ENCODE results near the gene PGF. TPM values are rescaled to one million over a fixed set of nuclear protein-coding genes. Genes with fewer than 3 reads are reported as not detected.

The PGF gene
- total RNA-seq, 2 experiments from 2014 or later, result 0.23 to 0.38 TPM

DNA sequence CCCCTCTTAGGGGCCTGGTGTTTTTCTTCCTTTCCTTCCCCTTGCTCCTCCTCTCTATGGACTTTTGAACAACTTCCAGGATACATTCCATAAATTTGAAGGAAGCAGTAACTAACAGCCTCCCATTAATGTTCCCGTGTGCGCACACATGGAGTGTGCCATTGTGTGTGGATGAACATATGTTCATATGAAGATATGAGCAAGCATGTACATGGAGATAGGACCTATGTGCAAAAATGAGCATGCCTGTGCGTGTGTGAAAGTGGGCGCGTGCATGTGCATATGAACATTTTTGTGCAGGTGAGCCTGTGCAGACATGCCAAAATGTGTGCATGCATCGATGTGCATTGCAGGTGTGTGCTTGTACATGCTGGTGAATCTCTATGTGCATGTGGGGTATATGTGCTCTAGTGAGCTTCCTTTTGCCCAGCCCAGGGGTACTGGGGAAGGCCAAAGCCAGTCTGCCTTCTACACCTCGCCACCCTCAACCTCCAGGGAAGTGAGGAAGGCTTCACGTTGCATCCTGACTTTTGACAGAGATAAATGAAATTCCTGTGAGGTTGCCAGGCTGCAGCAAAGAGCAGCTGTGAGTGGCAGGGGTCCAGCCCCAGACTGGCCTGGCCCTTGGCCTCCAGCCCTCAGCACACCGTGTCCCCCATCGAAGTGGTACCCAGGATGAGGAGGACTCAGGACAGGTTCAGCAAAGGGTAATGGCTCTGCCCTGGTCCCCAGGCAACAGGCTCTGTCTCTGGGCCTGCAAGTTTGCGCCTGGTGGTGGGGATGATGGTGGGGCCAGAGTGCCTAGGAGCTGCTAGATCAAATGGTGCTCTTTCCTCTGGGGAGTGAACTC is 21.1 kb upstream of the PGF start:
- Mint-ChIP-seq H3K4me3 (no peak overlapping the region), H3K4me1 (peaks cover 7% of the 10 kb centered on the region), H3K27ac (no peak overlapping the region), H3K36me3 (ENCODE audit: low read depth) (no peaks in the 10 kb centered on the region), H3K27me3 (no peaks in the 10 kb centered on the region), H3K9me3 (no peaks in the 10 kb centered on the region)
- ChIA-PET POLR2A (no interaction called here), CTCF (interaction anchor here (0.9 kb wide), 1 partner anchor 31 kb away, joined by 3 read pairs; no protein-coding TSS in a partner anchor)
- no peak for DNase-seq

GRCh38 chr14:74975059-74975810 is 19.8 kb upstream of the PGF start:
- no peaks in the 10 kb centered on the region for H3K36me3 Mint-ChIP-seq (ENCODE audit: low read depth)
- H3K27me3 Mint-ChIP-seq, result no peaks in the 10 kb centered on the region
- H3K27ac Mint-ChIP-seq, result no peak overlapping the region
- CTCF ChIA-PET, result interaction anchor here (0.9 kb wide), 1 partner anchor 30 kb away, joined by 3 read pairs; no protein-coding TSS in a partner anchor
- no peaks in the 10 kb centered on the region for H3K9me3 Mint-ChIP-seq
- POLR2A ChIA-PET, result interaction anchor here (1.3 kb wide), 1 partner anchor 28 kb away, joined by 4 read pairs; the partner anchor contains the start of gene EIF2B2
- DNase-seq, result no peak
- H3K4me1 Mint-ChIP-seq, result peaks cover 7% of the 10 kb centered on the region
- no peak overlapping the region for H3K4me3 Mint-ChIP-seq

DNA sequence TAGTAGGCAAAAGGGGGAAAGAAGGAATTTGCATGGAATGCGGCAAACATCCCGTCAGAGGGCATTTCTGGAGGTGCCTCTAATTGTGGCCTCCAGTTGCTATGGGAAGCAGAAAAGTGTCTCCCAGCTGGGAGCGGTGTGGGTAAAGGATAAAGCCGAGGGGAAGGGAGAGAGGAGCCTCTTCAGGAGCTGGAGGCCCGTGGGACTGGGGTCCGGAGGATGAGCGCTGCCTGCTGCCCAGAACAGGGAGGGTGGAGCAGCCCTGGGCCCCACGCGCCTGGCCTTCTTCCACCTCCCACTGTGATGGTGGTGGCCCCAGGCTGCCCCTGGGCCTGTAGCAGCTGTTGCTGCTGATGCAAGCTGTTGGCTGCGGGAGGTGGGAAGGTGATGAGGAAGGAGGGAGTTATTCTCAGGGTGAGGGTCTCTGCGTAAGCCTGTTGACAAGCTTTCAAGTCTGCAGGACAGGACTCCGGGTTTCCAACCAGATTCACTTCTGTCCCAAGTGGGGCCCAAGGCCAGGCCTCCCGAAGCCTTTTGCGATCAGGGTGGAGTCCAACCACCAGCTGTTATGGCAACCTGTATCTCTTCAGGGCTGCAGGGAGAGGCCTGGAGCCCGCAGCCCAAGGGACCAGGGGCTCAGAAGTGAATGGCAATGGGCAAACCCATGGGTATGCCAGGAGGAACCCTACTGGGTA is 19.1 kb upstream of the PGF start:
- ChIA-PET CTCF (interaction anchor here (1.0 kb wide), 1 partner anchor 12 kb away, joined by 3 read pairs; no protein-coding TSS in a partner anchor), POLR2A (interaction anchor here (1.3 kb wide), 1 partner anchor 29 kb away, joined by 4 read pairs; the partner anchor contains the start of gene EIF2B2)
- no peaks in the 10 kb centered on the region for H3K9me3 Mint-ChIP-seq
- no peak for DNase-seq
- peaks cover 7% of the 10 kb centered on the region for H3K4me1 Mint-ChIP-seq
- H3K4me3 Mint-ChIP-seq, result no peak overlapping the region
- H3K27ac Mint-ChIP-seq, result no peak overlapping the region
- no peaks in the 10 kb centered on the region for H3K36me3 Mint-ChIP-seq (ENCODE audit: low read depth)
- H3K27me3 Mint-ChIP-seq, result no peaks in the 10 kb centered on the region

GRCh38 chr14:74973905-74974363 is 18.5 kb upstream of the PGF start:
- CTCF ChIA-PET, result interaction anchor here (0.6 to 1.1 kb wide), 4 partner anchors 12 to 401 kb away, joined by 3 to 6 read pairs (median 3); no protein-coding TSS in a partner anchor
- H3K4me1 Mint-ChIP-seq, result peaks cover 7% of the 10 kb centered on the region
- H3K4me3 Mint-ChIP-seq, result no peak overlapping the region
- DNase-seq, result no peak
- no peaks in the 10 kb centered on the region for H3K9me3 Mint-ChIP-seq
- H3K27ac Mint-ChIP-seq, result no peak overlapping the region
- peaks cover 2% of the 10 kb centered on the region for H3K27me3 Mint-ChIP-seq
- no peaks in the 10 kb centered on the region for H3K36me3 Mint-ChIP-seq (ENCODE audit: low read depth)
- POLR2A ChIA-PET, result no interaction called here

- CTCF ChIA-PET, result interaction anchor here (0.7 to 1.1 kb wide), 4 partner anchors 11 to 401 kb away, joined by 3 to 6 read pairs (median 3); no protein-coding TSS in a partner anchor
- Mint-ChIP-seq H3K27ac (no peak overlapping the region), H3K36me3 (ENCODE audit: low read depth) (no peaks in the 10 kb centered on the region), H3K4me1 (peaks cover 7% of the 10 kb centered on the region), H3K27me3 (peaks cover 4% of the 10 kb centered on the region), H3K9me3 (no peaks in the 10 kb centered on the region), H3K4me3 (no peak overlapping the region)
- POLR2A ChIA-PET, result no interaction called here
- peak; percentile 57 for DNase-seq
These were observed 17.7 kb upstream of the PGF start for GRCh38 chr14:74973003-74973653.

DNA sequence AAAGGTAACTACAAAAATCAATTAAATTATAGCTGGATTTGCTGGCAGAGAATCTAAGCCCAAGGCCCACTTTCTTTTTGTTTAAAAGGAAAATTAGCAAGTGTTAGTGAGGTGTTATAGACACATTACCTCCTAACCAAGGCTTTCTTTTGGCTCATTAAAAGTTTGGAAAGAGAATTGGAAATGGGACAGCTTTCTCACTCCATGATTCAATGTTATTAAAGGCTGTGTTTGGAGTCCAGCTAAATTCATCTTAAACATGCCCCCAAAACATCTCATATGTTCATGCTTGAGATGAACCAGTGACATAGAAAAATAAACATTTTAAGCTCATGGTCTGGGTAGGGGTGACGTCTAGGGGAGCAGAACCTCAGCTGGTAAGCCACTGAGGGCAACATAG is 13.4 kb upstream of the PGF start:
- no peaks in the 10 kb centered on the region for H3K9me3 Mint-ChIP-seq
- DNase-seq, result no peak
- H3K36me3 Mint-ChIP-seq (ENCODE audit: low read depth), result no peaks in the 10 kb centered on the region
- H3K27ac Mint-ChIP-seq, result no peak overlapping the region
- peaks cover 17% of the 10 kb centered on the region for H3K27me3 Mint-ChIP-seq
- ChIA-PET CTCF (interaction anchor here (0.7 to 2.1 kb wide), 3 partner anchors 23 to 108 kb away, joined by 3 to 10 read pairs (median 3); no protein-coding TSS in a partner anchor), POLR2A (interaction anchor here (1.1 kb wide), 1 partner anchor 35 kb away, joined by 4 read pairs; no protein-coding TSS in a partner anchor)
- peaks cover 4% of the 10 kb centered on the region for H3K4me1 Mint-ChIP-seq
- no peak overlapping the region for H3K4me3 Mint-ChIP-seq

DNA sequence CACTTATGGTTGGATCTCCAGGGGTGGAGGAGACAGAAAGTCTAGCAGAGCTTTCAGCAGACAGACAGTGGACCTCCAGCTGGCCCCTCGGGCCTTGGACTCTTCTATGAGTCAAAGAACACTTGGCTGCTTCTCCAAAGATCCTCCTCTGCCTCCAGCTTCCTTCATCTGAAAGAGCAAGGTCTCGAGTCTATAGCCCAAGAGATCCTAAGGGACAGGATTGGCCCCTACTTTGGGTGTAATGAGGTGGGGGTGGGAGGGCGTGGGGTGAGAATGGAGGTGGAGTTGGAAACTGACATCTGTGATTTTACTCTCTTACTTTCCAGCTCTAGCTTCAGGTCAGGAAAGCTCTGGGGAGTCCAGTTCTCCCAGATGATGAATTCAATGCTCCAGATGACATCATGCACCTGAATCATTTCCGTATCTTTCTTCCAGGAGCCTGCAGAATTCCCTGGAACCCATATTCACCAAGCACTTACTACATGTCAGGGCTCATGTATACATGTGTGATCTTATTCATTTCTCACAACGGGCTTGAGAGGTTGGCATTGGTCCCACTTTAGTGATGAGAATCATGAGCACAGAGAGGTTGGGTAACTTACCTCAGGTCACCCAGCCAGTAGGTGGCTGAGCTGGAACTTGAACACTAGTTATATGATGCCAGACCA is 10.2 kb upstream of the PGF start:
- DNase-seq, result no peak
- H3K36me3 Mint-ChIP-seq (ENCODE audit: low read depth), result no peaks in the 10 kb centered on the region
- H3K4me1 Mint-ChIP-seq, result no peaks in the 10 kb centered on the region
- peaks cover 32% of the 10 kb centered on the region for H3K27me3 Mint-ChIP-seq
- no peak overlapping the region for H3K4me3 Mint-ChIP-seq
- no peak overlapping the region for H3K27ac Mint-ChIP-seq
- CTCF ChIA-PET, result interaction anchor here (0.6 kb wide), 1 partner anchor 18 kb away, joined by 3 read pairs; no protein-coding TSS in a partner anchor
- H3K9me3 Mint-ChIP-seq, result no peaks in the 10 kb centered on the region
- POLR2A ChIA-PET, result interaction anchor here (1.1 to 1.9 kb wide), 2 partner anchors 10 to 42 kb away, joined by 3 to 6 read pairs; partner anchors contain the start of genes PGF and RPS6KL1

- POLR2A ChIA-PET, result interaction anchor here (1.1 to 1.9 kb wide), 3 partner anchors 10 to 42 kb away, joined by 3 to 6 read pairs (median 3); partner anchors contain the start of genes PGF and RPS6KL1
- no peak for DNase-seq
- Mint-ChIP-seq H3K4me1 (no peaks in the 10 kb centered on the region), H3K27ac (no peak overlapping the region), H3K36me3 (ENCODE audit: low read depth) (no peaks in the 10 kb centered on the region), H3K4me3 (no peak overlapping the region), H3K27me3 (peaks cover 32% of the 10 kb centered on the region), H3K9me3 (no peaks in the 10 kb centered on the region)
- CTCF ChIA-PET, result interaction anchor here (0.6 kb wide), 1 partner anchor 18 kb away, joined by 3 read pairs; no protein-coding TSS in a partner anchor
These were observed 9.5 kb upstream of the PGF start for GRCh38 chr14:74964787-74965485.

DNA sequence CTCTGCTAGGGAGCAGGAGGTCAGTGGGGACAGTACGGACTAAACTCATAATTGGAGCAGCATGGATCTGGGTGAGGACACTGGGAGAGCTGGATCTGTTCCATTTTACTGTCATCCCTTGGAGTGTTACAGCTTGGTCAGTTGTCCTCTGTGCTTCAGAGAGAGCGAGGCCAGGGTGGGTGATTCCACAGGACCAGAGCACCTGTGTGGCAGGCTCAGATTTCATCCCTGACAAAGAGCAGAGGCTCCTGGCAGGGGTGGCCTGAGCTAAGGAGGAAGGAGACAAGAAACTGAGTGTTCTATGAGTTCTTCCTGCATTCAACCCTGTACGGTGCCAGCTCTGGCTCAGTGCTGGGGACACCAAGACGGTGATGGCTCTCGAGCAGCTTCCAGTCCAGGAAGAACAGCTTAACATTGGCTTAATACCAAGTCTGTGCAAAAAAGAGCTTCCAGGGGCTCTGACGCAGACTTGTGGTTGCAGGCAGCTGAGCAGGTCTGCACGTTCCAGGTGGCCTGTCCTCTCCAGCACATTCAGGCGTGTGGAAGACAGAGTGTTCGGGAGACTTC is 8.4 kb upstream of the PGF start:
- no peaks in the 10 kb centered on the region for H3K4me1 Mint-ChIP-seq
- H3K27me3 Mint-ChIP-seq, result peaks cover 29% of the 10 kb centered on the region
- no peaks in the 10 kb centered on the region for H3K36me3 Mint-ChIP-seq (ENCODE audit: low read depth)
- ChIA-PET POLR2A (interaction anchor here (0.7 to 1.9 kb wide), 3 partner anchors 9 to 15 kb away, joined by 3 to 6 read pairs (median 3); partner anchors contain the start of gene PGF), CTCF (interaction anchor here (1.4 kb wide), 1 partner anchor 17 kb away, joined by 5 read pairs; no protein-coding TSS in a partner anchor)
- DNase-seq, result no peak
- H3K27ac Mint-ChIP-seq, result no peak overlapping the region
- H3K4me3 Mint-ChIP-seq, result no peak overlapping the region
- H3K9me3 Mint-ChIP-seq, result no peaks in the 10 kb centered on the region

DNA sequence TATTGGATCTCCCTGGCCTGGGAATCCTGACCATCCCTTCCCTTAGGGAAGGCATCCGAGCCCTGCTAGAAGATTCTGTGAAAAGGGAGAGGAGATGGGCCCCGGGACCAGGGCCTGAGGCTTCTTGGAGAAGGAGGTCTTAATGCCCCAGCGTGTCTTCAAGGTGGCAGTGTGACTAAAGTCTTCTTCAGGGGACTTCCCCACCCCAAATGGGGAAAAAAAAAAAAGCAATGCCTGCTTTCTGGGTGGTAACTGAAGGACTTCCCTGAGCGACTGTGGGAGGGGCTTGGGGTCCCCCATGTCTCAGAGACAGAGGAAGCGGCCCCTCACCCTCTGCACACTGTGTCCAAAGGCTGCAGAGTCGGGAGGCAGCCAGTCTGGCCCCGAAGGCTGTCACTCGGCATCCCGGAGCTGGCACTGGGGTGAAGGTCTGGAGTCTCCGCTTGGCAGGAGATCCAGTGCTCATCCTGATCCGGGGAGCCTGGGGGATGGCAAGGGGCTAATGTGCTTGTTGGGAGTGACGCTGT is 7.8 kb upstream of the PGF start:
- no peak overlapping the region for H3K4me3 Mint-ChIP-seq
- H3K27ac Mint-ChIP-seq, result no peak overlapping the region
- DNase-seq, result no peak
- H3K9me3 Mint-ChIP-seq, result no peaks in the 10 kb centered on the region
- H3K4me1 Mint-ChIP-seq, result no peaks in the 10 kb centered on the region
- H3K36me3 Mint-ChIP-seq (ENCODE audit: low read depth), result no peaks in the 10 kb centered on the region
- POLR2A ChIA-PET, result interaction anchor here (0.7 to 1.9 kb wide), 2 partner anchors 8 to 10 kb away, joined by 3 to 6 read pairs; partner anchors contain the start of gene PGF
- CTCF ChIA-PET, result interaction anchor here (1.4 kb wide), 1 partner anchor 16 kb away, joined by 5 read pairs; no protein-coding TSS in a partner anchor
- peaks cover 28% of the 10 kb centered on the region for H3K27me3 Mint-ChIP-seq

Data from activated CD4-positive, alpha-beta memory T cell treated with anti-CD3 and anti-CD28 coated beads, Interleukin-2, amount 10 ng/mL, durations not matched to agents 7 days and 5 days (primary cell).